DMS53 (cell line): Measurements from ENCODE around the gene SVIL.
"Not testable (repeated sequence)": the region's sequence is repeated elsewhere in the genome, so short reads cannot be mapped to it uniquely, and the experiment has no call there.

Experiments used
- DNase-seq: peaks from one replicate; lab custom pipeline; 2025; lab: John Stamatoyannopoulos, UW

The SVIL gene

GRCh38 chr10:29620112-29620690 lies 14.6 kb downstream of the SVIL start:
- peak; percentile 15 for DNase-seq

- DNase-seq, result peak; percentile 84
These were observed 15.5 kb downstream of the SVIL start for GRCh38 chr10:29619241-29619669.

GRCh38 chr10:29618341-29619171 lies 16.2 kb downstream of the SVIL start:
- peak; percentile 59 for DNase-seq

- no peak for DNase-seq
These were observed 16.9 kb downstream of the SVIL start for GRCh38 chr10:29617880-29618340.

GRCh38 chr10:29616542-29616941 lies 18.2 kb downstream of the SVIL start:
- DNase-seq, result no peak

- DNase-seq, result no peak
These were observed 19.6 kb downstream of the SVIL start for GRCh38 chr10:29615195-29615594.

- DNase-seq, result not testable (repeated sequence)
These were observed 20.5 kb downstream of the SVIL start for GRCh38 chr10:29614289-29614688.

GRCh38 chr10:29613791-29614190 lies 21.0 kb downstream of the SVIL start:
- DNase-seq, result no peak

GRCh38 chr10:29613196-29613595 lies 21.6 kb downstream of the SVIL start:
- DNase-seq, result no peak

GRCh38 chr10:29612657-29613056 lies 22.1 kb downstream of the SVIL start:
- DNase-seq, result no peak

- DNase-seq, result no peak
These were observed 22.9 kb downstream of the SVIL start for GRCh38 chr10:29611781-29612381.

- DNase-seq, result no peak
These were observed 23.7 kb downstream of the SVIL start for GRCh38 chr10:29610876-29611647.

- not testable (repeated sequence) for DNase-seq
These were observed 24.4 kb downstream of the SVIL start for GRCh38 chr10:29610331-29610730.

- DNase-seq, result no peak
These were observed 25.1 kb downstream of the SVIL start for GRCh38 chr10:29609696-29610095.

GRCh38 chr10:29608476-29609301 lies 26.1 kb downstream of the SVIL start:
- DNase-seq, result peak; percentile 21

- DNase-seq, result no peak
These were observed 26.7 kb downstream of the SVIL start for GRCh38 chr10:29608062-29608461.

GRCh38 chr10:29607576-29607975 lies 27.2 kb downstream of the SVIL start:
- DNase-seq, result no peak

- not testable (repeated sequence) for DNase-seq
These were observed 28.1 kb downstream of the SVIL start for GRCh38 chr10:29606693-29607092.

GRCh38 chr10:29604291-29604825 lies 30.4 kb downstream of the SVIL start:
- DNase-seq, result peak; percentile 42

- no peak for DNase-seq
These were observed 31.4 kb downstream of the SVIL start for GRCh38 chr10:29603223-29603896.
